Glutamatergic neuron (in vitro differentiated cells): ENCODE data around the gene SRSF2. TPM values are rescaled to one million over a fixed set of nuclear protein-coding genes. Genes with fewer than 3 reads are reported as not detected.

Experiments used
- DNase-seq: peaks from one replicate; pipeline ENCODE4 v3.0.0; 2022
- H3K27ac Mint-ChIP-seq: one replicate; pipeline ENCODE4 v1.8.0; 2020; ENCODE audit warnings: mild to moderate bottlenecking, mixed read lengths, inconsistent platforms; ENCODE audit not compliant: unreplicated experiment
- H3K27me3 Mint-ChIP-seq: one replicate; pipeline ENCODE4 v1.8.0; 2020; ENCODE audit warnings: mild to moderate bottlenecking, moderate library complexity, mixed read lengths, inconsistent platforms; ENCODE audit not compliant: unreplicated experiment
- H3K36me3 Mint-ChIP-seq: one replicate; pipeline ENCODE4 v1.8.0; 2020; ENCODE audit warnings: mild to moderate bottlenecking, mixed read lengths, inconsistent platforms; ENCODE audit not compliant: unreplicated experiment
- H3K4me1 Mint-ChIP-seq: one replicate; pipeline ENCODE4 v1.8.0; 2020; ENCODE audit warnings: mild to moderate bottlenecking, low read depth, mixed read lengths, inconsistent platforms; ENCODE audit not compliant: unreplicated experiment
- H3K4me3 Mint-ChIP-seq: one replicate; pipeline ENCODE4 v1.8.0; 2020; ENCODE audit warnings: mild to moderate bottlenecking, mixed read lengths, inconsistent platforms; ENCODE audit not compliant: unreplicated experiment
- H3K9me3 Mint-ChIP-seq: one replicate; pipeline ENCODE4 v1.8.0; 2020; ENCODE audit warnings: mild to moderate bottlenecking, moderate library complexity, mixed read lengths, inconsistent platforms; ENCODE audit not compliant: unreplicated experiment
- CTCF ChIP-seq: fragments of 200-600 bp; sonication (generic); IDR thresholded peaks from one replicate; pipeline ENCODE4 v1.5.0; 2021; ENCODE audit not compliant: partially characterized antibody, unreplicated experiment
- total RNA-seq: library from RNA; stranded (reverse); fragmentation: NEBNext Ultra II Directional; extraction: Animal tissue kit (Norgen Biotek cat#: 25700); gene quantifications from one replicate; pipeline ENCODE4 v1.2.1, GENCODE V29; 2021; ENCODE audit not compliant: unreplicated experiment

SRSF2 gene
- total RNA-seq, 1 donor from 2014 or later = 188 TPM

DNA sequence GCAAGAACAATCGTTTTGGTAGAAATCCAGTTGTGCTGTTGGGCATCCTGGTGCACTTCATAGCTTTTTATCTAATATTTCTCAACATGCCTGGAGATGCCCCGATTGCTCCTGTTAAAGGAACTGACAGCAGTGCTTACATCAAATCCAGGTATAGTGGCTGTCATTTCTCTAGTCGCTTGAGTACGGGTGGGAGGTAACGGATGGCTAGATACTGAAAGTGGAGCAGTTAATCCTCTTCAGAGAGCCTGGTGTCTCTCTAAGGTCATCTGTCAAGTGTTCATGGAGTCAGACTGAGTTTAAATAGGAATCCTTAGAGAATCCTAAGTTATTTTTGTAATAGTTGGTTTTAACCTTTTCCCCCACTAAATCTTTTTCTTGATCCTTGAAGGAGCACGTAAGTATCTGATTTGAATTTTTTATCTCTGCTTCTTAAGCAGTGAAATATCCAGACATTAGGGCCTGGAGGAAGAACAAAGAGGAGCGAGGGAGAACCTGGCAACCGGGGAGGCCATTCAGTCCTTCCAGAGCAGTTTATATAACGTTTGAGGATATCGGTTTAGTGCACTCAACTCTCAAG, 38.0 kb upstream of the SRSF2 start:
- peaks cover 3% of the 10 kb centered on the region for H3K9me3 Mint-ChIP-seq
- H3K4me3 Mint-ChIP-seq = no peak overlapping the region
- peaks cover 5% of the 10 kb centered on the region for H3K36me3 Mint-ChIP-seq
- no peak for DNase-seq
- H3K27me3 Mint-ChIP-seq = peaks cover 1% of the 10 kb centered on the region
- peaks cover 4% of the 10 kb centered on the region for H3K4me1 Mint-ChIP-seq
- H3K27ac Mint-ChIP-seq = no peak overlapping the region
- no peak for TF ChIP-seq CTCF

- peaks cover 5% of the 10 kb centered on the region for H3K36me3 Mint-ChIP-seq
- H3K27ac Mint-ChIP-seq = no peak overlapping the region
- no peak overlapping the region for H3K4me3 Mint-ChIP-seq
- no peak for DNase-seq
- no peak for TF ChIP-seq CTCF
- H3K27me3 Mint-ChIP-seq = no peaks in the 10 kb centered on the region
- H3K9me3 Mint-ChIP-seq = peaks cover 1% of the 10 kb centered on the region
- peaks cover 4% of the 10 kb centered on the region for H3K4me1 Mint-ChIP-seq
Measured at GRCh38 chr17:76772842-76773525, 35.9 kb upstream of the SRSF2 start.

GRCh38 chr17:76758570-76758969, 21.4 kb upstream of the SRSF2 start:
- no peaks in the 10 kb centered on the region for H3K4me1 Mint-ChIP-seq
- H3K9me3 Mint-ChIP-seq = no peaks in the 10 kb centered on the region
- no peak overlapping the region for H3K27ac Mint-ChIP-seq
- DNase-seq = no peak
- H3K4me3 Mint-ChIP-seq = no peak overlapping the region
- TF ChIP-seq CTCF = no peak
- H3K27me3 Mint-ChIP-seq = no peaks in the 10 kb centered on the region
- no peaks in the 10 kb centered on the region for H3K36me3 Mint-ChIP-seq

DNA sequence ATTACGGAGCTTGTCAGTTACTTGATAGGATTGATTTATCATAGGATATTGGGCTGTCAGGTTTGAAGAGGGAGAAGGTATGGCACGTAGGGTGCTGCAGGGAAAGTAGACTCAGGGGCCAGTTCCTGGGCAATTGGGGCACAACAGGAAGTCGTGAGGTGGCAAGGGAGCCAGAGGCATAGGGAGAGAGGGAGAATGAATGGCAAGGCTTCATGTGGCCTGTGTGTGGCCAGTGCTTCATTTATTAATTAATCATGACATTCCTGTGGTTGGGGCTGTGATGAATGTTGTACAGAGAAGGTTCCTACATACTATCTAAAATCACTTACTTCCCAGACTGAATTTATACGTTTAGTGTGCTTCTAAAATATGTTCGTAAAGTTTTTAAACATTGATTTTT, 20.1 kb upstream of the SRSF2 start:
- H3K36me3 Mint-ChIP-seq = no peaks in the 10 kb centered on the region
- H3K4me3 Mint-ChIP-seq = no peak overlapping the region
- no peaks in the 10 kb centered on the region for H3K4me1 Mint-ChIP-seq
- DNase-seq = no peak
- H3K9me3 Mint-ChIP-seq = no peaks in the 10 kb centered on the region
- no peak for TF ChIP-seq CTCF
- no peak overlapping the region for H3K27ac Mint-ChIP-seq
- H3K27me3 Mint-ChIP-seq = no peaks in the 10 kb centered on the region

GRCh38 chr17:76755285-76755684, 18.2 kb upstream of the SRSF2 start:
- H3K36me3 Mint-ChIP-seq = no peaks in the 10 kb centered on the region
- H3K4me1 Mint-ChIP-seq = no peaks in the 10 kb centered on the region
- H3K9me3 Mint-ChIP-seq = no peaks in the 10 kb centered on the region
- no peak for TF ChIP-seq CTCF
- no peaks in the 10 kb centered on the region for H3K27me3 Mint-ChIP-seq
- no peak overlapping the region for H3K4me3 Mint-ChIP-seq
- no peak overlapping the region for H3K27ac Mint-ChIP-seq
- no peak for DNase-seq
